HT-29 (cell line): ENCODE results near the gene NTN5. TPM values are rescaled to one million over a fixed set of nuclear protein-coding genes. Genes with fewer than 3 reads are reported as not detected.
"Not testable (repeated sequence)": the region's sequence is repeated elsewhere in the genome, so short reads cannot be mapped to it uniquely, and the experiment has no call there.

ENCODE experiments used
- DNase-seq: peaks from one replicate; pipeline ENCODE4 v3.0.0-alpha.2; 2015; ENCODE audit warnings: low spot score
- total RNA-seq: library from RNA; depleted of rRNA; stranded (reverse); fragments of >200 nt; shearing (Covaris generic); gene quantifications from 2 replicates; pipeline ENCODE4 v1.2.3, GENCODE V29; 2014

NTN5 gene
- total RNA-seq, 1 experiment from 2014 or later: not detected

DNA sequence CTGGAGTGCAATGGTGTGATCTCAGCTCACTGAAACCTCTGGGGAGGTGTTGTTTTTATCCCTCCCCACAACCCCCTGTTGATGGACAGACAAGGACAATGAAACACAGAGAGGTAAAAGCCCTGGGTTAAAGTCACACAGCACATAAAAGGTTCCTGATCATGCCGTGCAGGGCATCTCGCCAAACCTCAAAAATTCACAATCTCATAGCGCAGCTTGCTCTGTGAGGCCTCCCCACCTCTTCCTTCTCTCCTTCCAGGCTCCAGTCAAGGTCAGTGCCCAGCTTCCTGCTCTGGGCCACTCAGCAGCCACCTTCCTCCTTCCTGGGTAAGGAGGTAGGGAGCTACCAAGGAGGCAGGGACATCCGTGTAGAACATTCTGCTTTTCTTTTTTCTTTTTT lies 25.2 kb upstream of the NTN5 start:
- DNase-seq: peak; percentile 90

DNA sequence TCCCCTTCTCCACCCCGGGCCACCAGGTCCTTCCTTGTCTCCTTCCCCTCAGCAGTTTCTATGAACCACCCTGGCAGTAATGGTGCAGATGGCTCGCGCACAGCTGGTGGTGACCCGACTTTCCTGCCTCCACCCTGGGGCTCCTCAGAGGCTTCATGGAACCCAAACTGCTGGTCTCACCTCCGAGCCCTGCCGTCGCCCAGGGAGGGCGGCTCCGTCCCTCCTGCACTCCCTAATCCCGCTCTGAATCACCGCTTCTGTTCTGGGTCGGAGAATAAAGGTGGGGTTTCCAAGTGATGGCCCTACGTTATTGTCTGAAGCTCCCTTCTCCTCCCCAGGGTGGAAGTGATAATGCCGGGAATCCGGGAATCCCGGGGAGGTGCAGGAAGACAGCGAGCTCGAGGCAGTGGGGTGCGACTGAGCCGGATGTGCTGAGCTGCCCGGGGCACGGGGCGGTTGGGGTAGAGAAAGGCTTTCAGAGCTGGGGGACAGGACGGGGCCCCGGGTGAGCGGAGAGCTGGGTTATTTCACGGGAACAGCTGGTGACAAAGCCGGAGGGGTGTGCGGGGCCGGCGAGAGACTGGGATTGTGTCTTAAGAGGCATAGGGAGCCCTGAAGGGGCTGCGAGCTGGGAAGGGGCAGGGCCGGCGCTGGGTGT lies 23.7 kb upstream of the NTN5 start:
- peak; percentile 68 for DNase-seq

DNA sequence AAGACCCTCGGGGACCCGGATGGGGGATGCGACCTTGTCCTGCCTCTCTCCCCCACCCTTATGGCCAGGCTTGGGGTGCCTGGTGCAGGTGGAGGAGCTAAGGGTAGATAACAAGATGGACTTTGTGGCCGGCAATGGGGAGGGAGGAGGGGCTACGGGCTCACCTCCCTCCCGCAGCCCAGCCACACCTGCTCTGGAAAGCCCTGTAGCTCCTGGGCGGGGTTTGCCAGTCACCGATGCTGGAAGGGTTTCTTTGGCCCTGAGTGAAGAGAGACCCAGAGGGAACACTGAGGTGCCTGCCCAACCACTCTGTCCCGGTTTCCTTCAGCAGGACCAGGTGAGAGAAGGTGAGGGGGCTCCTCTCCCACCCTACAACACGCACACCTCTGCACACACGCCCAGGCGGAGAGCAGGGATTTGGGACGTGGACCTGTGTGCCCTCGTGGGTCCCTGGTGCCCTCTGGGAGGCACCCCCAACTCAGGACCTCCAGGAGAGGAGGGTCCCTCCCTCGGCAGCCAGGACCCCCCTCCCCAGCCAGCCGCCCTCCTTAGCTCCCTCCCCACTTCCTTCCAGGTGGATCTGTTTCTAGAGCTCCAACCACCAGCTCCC lies 23.0 kb upstream of the NTN5 start, which contains the start of gene FUT2:
Gene FUT2 (plus strand): TSS at position 229 of the 610 bp plus-strand sequence. CDS start 6,986 bp downstream, outside the sequence.
- peak; percentile 89 for DNase-seq

DNA sequence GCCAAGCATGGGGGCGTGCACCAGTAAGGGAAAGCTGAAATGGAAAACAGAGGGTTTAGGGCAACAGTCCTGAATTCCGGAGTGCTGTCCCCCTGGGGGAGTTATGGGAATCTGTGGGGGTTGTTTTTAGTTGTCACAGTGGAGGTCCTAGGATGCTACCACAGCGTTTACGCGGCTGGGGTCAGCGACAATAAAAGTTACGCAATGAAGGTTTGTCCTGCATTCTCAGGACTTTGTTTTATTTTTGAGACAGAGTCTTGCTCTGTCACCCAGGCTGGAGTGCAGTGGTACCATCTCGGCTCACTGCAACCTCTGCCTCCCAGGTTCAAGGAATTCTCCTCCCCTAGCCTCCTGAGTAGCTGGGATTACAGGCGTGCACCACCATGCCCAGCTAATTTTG lies 20.8 kb upstream of the NTN5 start:
- DNase-seq: not testable (repeated sequence)

DNA sequence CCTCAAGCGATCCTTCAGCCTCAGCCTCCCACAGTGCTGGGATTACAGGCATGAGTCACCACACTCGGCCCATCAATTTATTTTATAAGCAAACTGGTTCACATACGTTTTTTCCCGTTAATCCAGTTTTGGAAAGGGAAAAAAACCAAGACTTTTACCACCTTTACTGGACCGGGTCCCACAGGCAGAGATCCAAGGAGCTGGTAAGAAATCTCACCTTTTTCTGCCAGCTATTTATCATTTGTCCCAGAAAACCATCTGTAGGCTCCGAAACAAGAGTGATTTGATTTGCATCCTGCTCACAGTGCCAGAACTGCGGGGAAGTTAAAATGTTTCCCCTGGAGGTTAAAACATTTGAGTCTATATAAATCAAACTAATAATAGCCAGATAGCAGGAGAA lies 16.6 kb upstream of the NTN5 start:
- DNase-seq: no peak

DNA sequence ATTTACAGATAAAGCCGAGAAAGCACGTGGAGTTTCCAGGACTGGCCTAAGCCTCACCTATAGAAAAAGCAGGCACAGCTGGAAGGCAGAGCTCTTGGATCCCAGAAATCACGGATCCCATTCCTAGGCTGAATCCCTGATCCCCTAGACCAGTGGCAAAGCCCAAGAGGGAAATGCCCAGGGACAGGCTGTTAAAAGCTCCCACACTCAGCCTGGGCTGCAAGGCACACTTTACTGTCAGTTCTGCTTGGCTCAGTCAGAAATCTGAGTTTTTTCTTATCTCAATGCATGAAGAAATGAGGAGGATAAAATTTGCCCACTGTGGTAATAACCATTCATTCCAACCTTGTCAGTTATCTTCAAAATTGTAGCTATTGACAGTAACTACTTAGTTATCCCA lies 15.0 kb upstream of the NTN5 start:
- no peak for DNase-seq

DNA sequence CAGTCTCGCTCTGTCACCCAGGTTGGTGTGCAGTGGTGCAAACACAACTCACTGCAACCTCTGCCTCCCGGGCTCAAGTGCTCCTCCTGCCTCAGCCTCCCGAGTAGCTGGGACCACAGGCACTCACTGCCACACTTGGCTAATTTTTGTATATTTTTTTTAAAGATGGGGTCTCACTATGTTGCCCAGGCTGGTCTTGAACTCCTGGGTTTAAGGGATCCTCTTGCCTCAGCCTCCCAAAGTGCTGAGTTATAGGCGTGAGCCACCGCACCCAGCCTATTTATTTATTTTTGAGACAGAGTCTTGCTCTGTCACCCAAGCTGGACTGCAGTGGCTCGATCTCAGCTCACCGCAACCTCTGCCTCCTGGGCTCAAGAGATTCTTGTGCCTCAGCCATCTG lies 13.8 kb upstream of the NTN5 start:
- not testable (repeated sequence) for DNase-seq

DNA sequence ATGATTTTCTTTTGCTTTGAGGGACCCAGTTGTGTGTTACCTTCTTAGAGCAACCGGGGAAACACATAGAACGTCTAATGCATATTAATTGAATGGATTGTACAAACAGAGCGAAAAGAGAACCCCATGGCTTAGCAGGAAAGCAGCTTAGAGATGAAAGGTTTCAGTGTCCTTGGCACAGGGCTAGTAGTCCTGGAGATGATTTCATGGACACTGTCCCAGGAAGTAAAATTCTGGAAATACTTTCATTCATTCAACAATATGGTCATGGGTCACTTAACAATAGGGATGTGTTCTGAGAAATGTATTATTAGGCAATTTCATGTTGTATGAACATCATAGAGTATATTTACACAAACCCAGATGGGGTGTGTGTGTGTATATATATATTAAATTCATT lies 13.3 kb upstream of the NTN5 start:
- no peak for DNase-seq

DNA sequence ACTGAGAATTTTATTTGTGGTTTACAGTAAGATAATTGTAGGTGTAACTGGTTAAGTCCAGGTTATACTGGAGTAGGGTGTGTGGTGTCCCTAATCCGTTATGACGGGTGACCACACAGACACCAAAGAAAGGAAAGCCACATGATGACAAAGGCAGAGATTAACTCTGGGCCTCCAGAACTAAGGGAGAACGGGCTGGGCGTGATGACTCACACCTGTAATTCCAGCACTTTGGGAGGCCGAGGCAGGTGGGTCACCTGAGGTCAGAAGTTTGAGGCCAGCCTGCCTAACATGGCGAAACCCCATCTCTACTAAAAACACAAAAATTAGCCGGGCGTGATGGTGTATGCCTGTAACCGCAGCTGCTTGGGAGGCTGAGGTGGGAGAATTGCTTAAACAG lies 12.8 kb upstream of the NTN5 start:
- DNase-seq: peak; percentile 33

DNA sequence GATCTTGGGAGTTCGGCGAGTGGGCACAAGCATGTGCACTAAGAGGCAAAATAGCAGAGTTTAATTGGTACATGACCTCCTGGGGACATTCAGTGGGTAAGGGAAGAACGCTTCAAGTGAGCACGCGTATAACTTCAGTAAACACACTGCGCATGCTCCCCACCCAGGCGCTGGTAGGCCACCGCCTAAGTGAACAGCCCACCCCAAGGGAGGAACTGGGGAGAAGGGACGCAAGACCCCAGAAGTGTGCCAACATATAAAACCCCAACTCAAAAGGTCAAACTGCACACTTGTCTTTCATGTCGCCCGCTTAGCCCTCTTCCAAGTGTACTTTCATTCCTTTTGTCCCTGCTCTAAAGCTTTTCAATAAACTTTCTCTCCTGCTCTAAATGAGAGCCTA lies 10.5 kb upstream of the NTN5 start:
- DNase-seq: no peak

DNA sequence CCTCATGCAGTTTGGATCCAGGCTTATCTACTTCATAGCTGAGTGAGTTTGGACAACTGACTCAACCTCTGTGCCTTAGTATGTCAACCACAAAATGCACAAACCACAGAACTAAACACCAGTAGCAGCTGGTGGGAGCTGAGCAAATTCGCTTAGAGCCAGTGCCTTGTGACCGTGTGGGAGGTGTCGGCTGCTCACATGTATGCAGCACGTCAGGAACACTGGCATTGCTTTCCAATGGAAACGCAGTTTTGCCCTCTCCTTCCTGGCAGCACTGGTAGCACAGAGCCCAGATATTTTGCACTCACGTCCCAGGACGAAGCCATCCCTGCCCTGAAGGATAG lies 8.3 kb upstream of the NTN5 start:
- no peak for DNase-seq

DNA sequence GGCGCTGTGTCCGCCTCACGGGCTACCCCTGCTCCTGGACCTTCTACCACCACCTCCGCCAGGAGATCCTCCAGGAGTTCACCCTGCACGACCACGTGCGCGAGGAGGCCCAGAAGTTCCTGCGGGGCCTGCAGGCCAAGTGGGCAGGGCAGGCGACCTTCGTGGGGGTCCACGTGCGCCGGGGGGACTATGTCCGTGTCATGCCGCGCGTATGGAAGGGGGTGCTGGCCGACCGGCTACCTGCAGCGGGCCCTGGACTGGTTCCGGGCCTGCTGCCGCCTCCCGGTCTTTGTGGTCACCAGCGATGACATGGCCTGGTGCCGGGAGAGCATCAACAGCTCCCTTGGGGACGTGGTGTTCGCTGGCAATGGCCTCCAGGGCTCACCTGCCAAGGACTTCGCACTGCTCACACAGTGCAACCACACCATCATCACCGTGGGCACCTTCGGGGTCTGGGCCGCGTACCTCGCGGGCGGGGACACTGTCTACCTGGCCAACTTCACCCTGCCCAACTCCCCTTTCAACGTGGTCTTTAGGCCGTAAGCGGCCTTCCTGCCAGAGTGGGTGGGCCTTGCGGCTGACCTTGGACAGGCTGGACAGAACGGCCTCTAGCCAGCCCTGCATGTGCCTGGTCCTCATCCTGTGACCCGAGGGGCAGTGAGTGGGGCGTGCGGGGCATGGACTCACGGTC lies 7.8 kb upstream of the NTN5 start:
- DNase-seq: no peak

DNA sequence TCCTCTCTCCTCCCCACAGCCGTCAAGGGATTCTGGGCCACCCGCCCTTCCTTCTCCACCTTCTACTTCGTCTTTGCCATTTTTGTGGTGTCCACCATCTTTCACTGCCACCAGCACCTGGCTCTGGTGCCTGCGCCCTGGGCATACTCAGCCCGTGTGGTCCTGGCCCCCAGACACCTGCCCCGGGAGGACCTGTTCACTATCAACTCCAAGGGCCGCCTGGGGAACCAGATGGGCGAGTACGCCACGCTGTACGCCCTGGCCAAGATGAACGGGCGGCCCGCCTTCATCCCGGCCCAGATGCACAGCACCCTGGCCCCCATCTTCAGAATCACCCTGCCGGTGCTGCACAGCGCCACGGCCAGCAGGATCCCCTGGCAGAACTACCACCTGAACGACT lies 7.2 kb upstream of the NTN5 start:
- DNase-seq: not testable (repeated sequence)

DNA sequence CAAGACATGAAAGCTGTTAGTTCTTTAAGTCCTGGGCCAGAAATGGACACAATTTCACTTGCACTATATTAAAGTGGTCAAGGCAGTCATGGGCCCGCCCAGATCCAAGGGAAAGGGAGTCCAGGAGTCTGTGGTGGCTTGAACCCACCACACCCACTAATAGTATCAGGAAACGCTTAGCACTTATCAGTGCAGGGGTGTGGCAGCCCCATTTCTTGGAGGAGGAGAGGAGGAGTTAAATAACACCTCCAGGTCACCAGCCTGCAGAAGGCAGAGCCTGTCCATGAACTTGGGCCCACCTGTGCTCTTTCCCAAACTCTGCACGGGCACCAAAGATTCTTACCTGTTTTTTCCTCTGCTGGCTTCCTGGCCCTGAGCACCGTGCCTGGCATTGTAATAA lies 5.4 kb upstream of the NTN5 start:
- DNase-seq: no peak

DNA sequence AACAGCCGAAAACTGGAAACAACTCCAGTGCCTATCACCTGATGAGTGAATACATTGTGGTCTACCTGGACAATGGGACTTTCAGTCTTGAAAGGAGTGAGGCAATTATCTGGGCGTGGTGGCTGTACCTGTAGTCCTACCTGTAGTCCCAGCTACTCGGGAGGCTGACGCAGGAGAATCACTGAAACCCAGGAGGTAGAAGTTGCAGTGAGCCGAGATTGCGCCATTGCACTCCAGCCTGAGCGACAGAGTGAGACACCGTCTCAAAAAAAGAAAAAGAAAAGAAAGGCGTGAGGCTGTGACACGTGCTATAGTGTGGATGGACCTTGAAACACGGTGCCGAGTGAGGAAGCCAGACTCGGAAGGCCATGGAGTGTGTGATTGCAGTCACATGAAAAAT lies 4.1 kb upstream of the NTN5 start:
- no peak for DNase-seq

DNA sequence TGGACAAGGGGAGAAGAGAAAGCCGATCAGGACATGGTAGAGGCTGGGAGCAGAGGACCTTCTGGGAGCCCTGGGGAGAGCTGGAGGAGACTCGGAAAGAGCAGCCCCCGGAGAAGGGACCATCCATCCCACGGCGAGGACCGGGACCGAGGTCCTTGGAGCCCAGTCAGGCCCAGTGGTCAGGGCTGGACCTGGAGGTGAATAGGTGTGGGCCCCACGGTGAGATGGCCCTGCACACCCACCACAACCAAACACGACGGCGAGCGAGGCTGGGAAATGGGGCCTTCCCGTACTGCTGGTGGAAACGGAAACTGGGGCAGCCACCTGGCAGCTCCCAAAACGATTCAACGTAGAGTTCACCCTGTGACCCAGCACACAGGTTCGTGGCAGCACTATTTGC lies 3.7 kb upstream of the NTN5 start:
- DNase-seq: no peak

DNA sequence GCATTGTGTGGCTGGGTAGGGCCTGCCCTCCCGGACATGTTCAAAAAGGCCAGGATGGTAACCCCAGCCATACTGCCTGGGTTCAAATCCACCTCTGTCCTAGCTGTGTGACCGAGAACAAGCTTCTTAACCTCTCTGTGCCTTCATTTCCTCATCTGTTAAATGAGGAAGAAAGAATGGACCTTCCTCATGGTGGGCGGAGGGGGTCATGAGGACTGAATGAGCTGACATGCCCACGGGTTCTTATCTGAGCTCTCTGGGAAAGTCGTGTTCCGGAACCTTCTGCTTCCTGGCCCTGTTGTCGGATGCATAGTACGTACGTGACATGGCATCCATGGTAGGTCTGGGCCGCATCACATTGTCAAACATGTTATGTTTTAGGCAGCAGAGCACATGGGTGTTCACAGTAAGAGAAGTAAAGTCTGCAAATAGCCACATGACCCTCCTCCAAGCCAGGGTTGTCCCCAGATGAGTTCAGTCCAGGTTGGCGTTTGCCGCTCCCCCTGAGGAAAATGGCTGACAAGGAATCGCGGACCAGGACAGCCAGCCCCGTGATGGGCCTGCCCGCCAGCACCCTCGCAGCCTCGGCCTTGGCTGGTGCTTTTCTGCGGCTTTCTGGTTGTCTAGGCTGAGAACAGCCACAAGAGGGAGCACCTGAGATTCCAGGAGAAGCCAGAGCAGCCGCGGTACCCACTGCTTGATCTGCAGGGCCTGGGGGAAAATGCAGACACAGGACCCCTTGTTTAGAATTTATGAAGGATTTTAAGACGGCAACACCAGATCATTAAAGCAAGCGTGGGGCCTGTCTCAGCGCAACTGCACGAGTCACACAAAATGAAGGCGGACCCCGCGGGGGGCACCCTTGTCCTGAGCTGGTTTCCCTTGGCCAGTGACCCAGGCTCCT lies 2.4 kb upstream of the NTN5 start:
- peak; percentile 95 for DNase-seq

DNA sequence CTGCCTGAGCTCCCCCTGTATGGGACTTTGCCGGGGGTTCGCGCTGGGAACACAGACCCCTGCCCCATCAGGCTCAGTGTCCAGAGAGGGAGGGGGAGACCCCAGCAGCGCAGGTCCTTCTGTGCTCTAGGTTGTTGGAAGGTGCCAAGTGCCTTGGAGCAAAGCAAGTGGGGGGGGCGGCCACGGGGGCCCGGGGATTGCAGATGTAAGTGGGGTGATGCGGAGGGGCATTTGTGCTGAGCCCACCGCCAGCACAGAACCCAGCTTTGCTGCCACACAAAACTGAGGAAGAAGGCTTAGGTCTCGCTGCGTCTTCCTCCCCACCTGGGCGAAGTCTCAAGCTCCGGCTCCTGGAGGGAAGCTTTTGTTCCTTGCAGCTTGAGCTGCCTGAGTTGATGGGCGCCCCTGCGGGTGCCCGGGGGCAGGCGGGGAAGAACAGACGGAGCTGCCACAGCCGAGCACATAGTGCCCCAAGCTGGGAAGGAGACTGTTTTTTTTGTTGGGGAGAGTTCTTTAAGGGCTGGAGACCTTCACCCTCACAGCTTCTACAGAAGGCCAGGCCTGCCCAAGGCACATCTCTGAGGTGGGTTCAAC lies 1.5 kb upstream of the NTN5 start:
- DNase-seq: no peak

DNA sequence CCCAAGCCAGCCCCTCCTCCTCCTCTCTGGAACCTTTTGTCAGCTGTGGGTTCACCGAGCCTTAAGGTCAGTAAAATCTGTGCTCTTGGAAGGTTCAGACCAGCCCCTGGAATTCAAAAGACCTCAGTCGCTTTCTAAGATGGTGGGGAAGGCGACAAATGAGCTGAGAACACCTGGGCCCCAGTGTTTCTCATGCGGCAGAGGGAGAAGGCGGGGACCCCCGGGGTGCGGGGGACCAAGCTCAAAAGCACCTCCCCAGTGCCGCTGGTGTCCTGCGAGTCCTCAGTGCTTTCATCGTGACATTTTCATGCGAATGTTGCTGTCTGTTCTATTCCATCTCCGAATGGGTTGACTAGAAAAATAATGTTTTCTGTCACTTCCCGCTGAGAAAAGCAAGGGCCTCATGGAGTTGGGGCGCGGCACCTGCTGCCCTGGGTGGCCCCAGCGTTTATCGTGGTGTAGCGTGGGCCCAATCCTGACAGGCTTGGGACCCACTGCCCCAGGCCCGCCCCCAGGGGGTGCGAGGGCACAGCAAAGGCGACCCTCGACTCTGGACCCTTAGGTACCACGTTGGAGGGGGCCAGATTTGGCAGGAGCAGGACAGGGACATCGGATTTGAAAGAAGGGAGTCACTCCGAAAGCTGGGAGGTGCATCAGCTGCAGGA lies 751 bp upstream of the NTN5 start:
- no peak for DNase-seq

DNA sequence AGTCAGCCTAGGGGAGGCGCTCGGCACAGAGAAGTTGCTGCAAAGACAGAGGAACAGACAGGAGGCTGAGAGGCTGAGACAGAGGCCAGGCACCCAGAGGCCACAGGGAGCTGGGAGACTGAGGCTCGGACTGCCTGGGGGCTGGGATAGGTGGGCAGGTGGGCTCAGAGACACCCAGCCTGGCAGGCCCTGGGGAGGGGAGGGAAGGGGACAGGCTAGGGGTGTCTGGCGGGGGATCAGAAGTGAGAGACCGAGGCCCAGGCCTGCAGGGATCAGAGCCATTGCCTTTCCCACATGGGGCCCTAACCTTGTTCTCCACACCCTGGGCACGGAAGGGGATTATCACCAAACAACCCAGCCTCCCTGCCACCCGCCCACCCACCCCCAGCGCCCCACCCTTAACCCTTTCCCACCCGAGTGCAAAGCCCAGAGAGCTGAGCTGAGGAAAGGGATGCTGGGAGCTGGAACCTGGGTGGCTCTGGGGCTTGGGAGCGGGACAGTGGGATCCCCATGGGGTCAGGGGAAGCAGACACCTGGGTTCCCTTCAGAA lies 1.3 kb downstream of the NTN5 start:
- no peak for DNase-seq
